ENCODE data around the gene TSPAN31.

- TF ChIP-seq CTCF (IDR thresholded peaks at IDR 0.05) (no peak), POLR2A (IDR thresholded peaks at IDR 0.05) (no peak)
These were observed 26.5 kb downstream of the TSPAN31 start for GRCh38 chr12:57771236-57771872.

All from uterus (tissue), 2 donors.